Right ventricle myocardium inferior (tissue), 1 donor: ENCODE measurements around the gene DBP. TPM values are rescaled to one million over a fixed set of nuclear protein-coding genes. Genes with fewer than 3 reads are reported as not detected.
"Not testable (repeated sequence)": the region's sequence is repeated elsewhere in the genome, so short reads cannot be mapped to it uniquely, and the experiment has no call there.

ENCODE experiments used
- ATAC-seq: fragments of 200-7000 bp; cut with Tn5 transposase; one replicate; pipeline ENCODE4 v1.9.1; 2020; ENCODE audit warnings: mild to moderate bottlenecking, moderate library complexity
- DNase-seq: peaks from one replicate; pipeline ENCODE4 v3.0.0; 2021; ENCODE audit errors: missing footprints
- intact Hi-C: fragments of 100-400 bp; cut with DNase I; formaldehyde crosslinking; loops from one replicate; pipeline ENCODE4 v1.11.0; 2022
- total RNA-seq: library from RNA; stranded (reverse); fragmentation: NEBNext Ultra II Directional; extraction: Animal tissue kit (Norgen Biotek cat#: 25700); gene quantifications from one replicate; pipeline ENCODE4 v1.2.1, GENCODE V29; 2021
- donor health status: DM: no; HTN: yes; CAD: no; lungs with severe emphysema.

The DBP gene
- total RNA-seq, 1 donor from 2014 or later: 15.2 TPM

- intact Hi-C loops: no loop called here
- ATAC-seq (no peak), DNase-seq (no peak)
These were observed 33.7 kb upstream of the DBP start for GRCh38 chr19:48670699-48671445.

GRCh38 chr19:48669903-48670668 lies 32.9 kb upstream of the DBP start:
- DNase-seq (no peak), ATAC-seq (no peak)
- intact Hi-C loops: no loop called here

GRCh38 chr19:48668761-48669160 lies 31.6 kb upstream of the DBP start:
- intact Hi-C loops: no loop called here

GRCh38 chr19:48668332-48668731 lies 31.2 kb upstream of the DBP start:
- no peak for DNase-seq
- intact Hi-C loops: no loop called here
- no peak for ATAC-seq

More at GRCh38 chr19:48668761-48669160, 31.6 kb upstream of the DBP start:
- no peak for DNase-seq
- no peak for ATAC-seq

GRCh38 chr19:48665786-48666185 lies 28.6 kb upstream of the DBP start:
- intact Hi-C loops: no loop called here
- DNase-seq: no peak
- no peak for ATAC-seq

GRCh38 chr19:48664476-48664875 lies 27.3 kb upstream of the DBP start:
- intact Hi-C loops: no loop called here

GRCh38 chr19:48663667-48664066 lies 26.5 kb upstream of the DBP start:
- DNase-seq (no peak), ATAC-seq (no peak)
- intact Hi-C loops: no loop called here

More at GRCh38 chr19:48664476-48664875, 27.3 kb upstream of the DBP start:
- DNase-seq (no peak), ATAC-seq (no peak)

GRCh38 chr19:48661711-48662090 lies 24.5 kb upstream of the DBP start:
- ATAC-seq: no peak
- DNase-seq: no peak
- intact Hi-C loops: no loop called here

- peak; percentile 91 for DNase-seq
- intact Hi-C loops: no loop called here
- peak; percentile 88 for ATAC-seq
These were observed 23.9 kb upstream of the DBP start for GRCh38 chr19:48660852-48661710.

GRCh38 chr19:48659768-48660167 lies 22.6 kb upstream of the DBP start:
- DNase-seq (no peak), ATAC-seq (no peak)
- intact Hi-C loops: no loop called here

GRCh38 chr19:48658483-48658882 lies 21.3 kb upstream of the DBP start:
- no peak for DNase-seq
- ATAC-seq: no peak
- intact Hi-C loops: no loop called here

- intact Hi-C loops, ATAC-seq, DNase-seq: not testable (repeated sequence)
These were observed 20.6 kb upstream of the DBP start for GRCh38 chr19:48657828-48658227.

- ATAC-seq: no peak
- DNase-seq: no peak
- intact Hi-C loops: no loop called here
These were observed 19.8 kb upstream of the DBP start for GRCh38 chr19:48656840-48657474.

GRCh38 chr19:48654299-48655059 lies 17.3 kb upstream of the DBP start:
- intact Hi-C loops: no loop called here
- ATAC-seq (no peak), DNase-seq (no peak)

GRCh38 chr19:48651683-48652048 lies 14.5 kb upstream of the DBP start:
- DNase-seq (no peak), ATAC-seq (no peak)
- intact Hi-C loops: no loop called here

- DNase-seq (no peak), ATAC-seq (no peak)
- intact Hi-C loops: no loop called here
These were observed 13.9 kb upstream of the DBP start for GRCh38 chr19:48650974-48651682.

GRCh38 chr19:48648134-48648533 lies 11.0 kb upstream of the DBP start:
- ATAC-seq (no peak), DNase-seq (no peak)
- intact Hi-C loops: loop anchor here (5.0 kb wide), 2 partner anchors 134 to 194 kb away; no protein-coding TSS in a partner anchor
